ENCODE results near the gene MAPT.

- no peak for TF ChIP-seq POLR2A (IDR thresholded peaks at IDR 0.05; ENCODE audit: extremely low read depth, insufficient read length)
- no peak for TF ChIP-seq CTCF (IDR thresholded peaks at IDR 0.05; ENCODE audit: low read depth, low read length)
- TF ChIP-seq MYC (IDR thresholded peaks at IDR 0.05; ENCODE audit: low read depth, low read length): no peak
- TF ChIP-seq, protein P1, sequence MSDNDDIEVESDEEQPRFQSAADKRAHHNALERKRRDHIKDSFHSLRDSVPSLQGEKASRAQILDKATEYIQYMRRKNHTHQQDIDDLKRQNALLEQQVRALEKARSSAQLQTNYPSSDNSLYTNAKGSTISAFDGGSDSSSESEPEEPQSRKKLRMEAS (IDR thresholded peaks at IDR 0.05; ENCODE audit: low read depth, low read length): no peak
These were observed 116.3 kb downstream of the MAPT start for GRCh38 chr17:46010597-46011186.

Measured in NB4 (cell line).